Adrenal gland (tissue), 12 donors: ENCODE measurements around the gene MYLK4. TPM values are rescaled to one million over a fixed set of nuclear protein-coding genes. Genes with fewer than 3 reads are reported as not detected.

Source experiments
- DNase-seq, 7 donors: peaks; one replicate each; pipeline ENCODE4 v3.0.0-alpha.2; 2019 to 2020
- H3K27ac ChIP-seq, 5 donors: fragments of 200-600 bp; sonication (generic) in 4 of 5; 1 replicate in 3 of 5; 2 replicates in 2 of 5; pipeline versions ENCODE4 v1.5.1 to v1.8.0; 2016 to 2020; ENCODE audit warnings: mild to moderate bottlenecking in 1 of 5
- H3K27me3 ChIP-seq: fragments of 200-600 bp; 2 replicates; pipeline ENCODE4 v1.8.0; 2021
- H3K36me3 ChIP-seq, 2 donors: fragments of 200-600 bp; replicated peaks in 1 of 2; 1 replicate in 1 of 2; 2 replicates in 1 of 2; pipeline versions ENCODE4 v1.5.1 to v1.8.0; 2018 to 2022
- H3K4me1 ChIP-seq, 2 donors: fragments of 200-600 bp; replicated peaks in 1 of 2; 1 replicate in 1 of 2; 2 replicates in 1 of 2; pipeline versions ENCODE4 v1.5.1 to v1.8.0; 2018 to 2021
- H3K4me3 ChIP-seq, 4 donors: fragments of 200-600 bp; sonication (generic) in 3 of 4; one replicate each; pipeline ENCODE4 v1.5.1; 2016 to 2018
- H3K9me3 ChIP-seq, 3 donors: fragments of 200-600 bp; sonication (generic) in 1 of 3; replicated peaks in 1 of 3; 1 replicate in 2 of 3; 2 replicates in 1 of 3; pipeline versions ENCODE4 v1.5.1 to v1.8.0; 2016 to 2021
- CTCF ChIP-seq, 6 experiments: fragments of 450-650 bp in 4 of 6; fragments of 200-600 bp in 2 of 6; sonication (generic) in 1 of 6; IDR thresholded peaks; 1 replicate in 5 of 6; 2 replicates in 1 of 6; pipeline versions ENCODE4 v1.5.1 to v1.8.0; 2016 to 2021; ENCODE audit warnings: antibody characterized with exemption in 6 of 6, mild to moderate bottlenecking in 2 of 6, moderate library complexity in 1 of 6
- POLR2A ChIP-seq, 2 donors: fragments of 450-650 bp; IDR thresholded peaks; one replicate each; pipeline ENCODE4 v1.6.1; 2017; ENCODE audit warnings: antibody characterized with exemption in 2 of 2, mild to moderate bottlenecking in 2 of 2, moderate library complexity in 1 of 2
- WGBS, 4 donors: extraction: QIAGEN DNeasy Blood & Tissue Kit in 2 of 4; methylation state at CpG; one replicate each; pipeline versions ENCODE4 v1.1.5 to v1.1.7; 2013 to 2017; 5-methylcytosine and 5-hydroxymethylcytosine counted together
- intact Hi-C, 2 donors: fragments of 100-400 bp; cut with DNase I; formaldehyde crosslinking; loops; one replicate each; pipeline versions ENCODE4 v1.14.1 to v1.15.0; 2022 to 2023
- polyA plus RNA-seq, 3 donors: library from polyadenylated mRNA; stranded (reverse); fragments of 200-250 nt in 2 of 3; fragments of 350-450 nt in 1 of 3; fragmentation: Illumina TruSeq in 1 of 3; extraction: RNeasy Lipid Tissue Mini Kit (QIAGEN cat#74804) in 1 of 3; gene quantifications; one replicate each; pipeline ENCODE4 v1.2.3, GENCODE V29; 2013 to 2014
- total RNA-seq, 9 donors: library from RNA; depleted of rRNA in 4 of 9; stranded (reverse); fragments of >200 nt in 4 of 9; fragments of 120-200 nt in 1 of 9; fragmentation: NEBNext Ultra II Directional in 1 of 9; extraction: Animal tissue kit (Norgen Biotek cat#: 25700) in 1 of 9; gene quantifications; one replicate each; pipeline versions ENCODE4 v1.1.0 to v1.2.4, GENCODE V29; 2013 to 2023
- donor health status: healthy with polysubstance abuse.
- donor health status: Bipolar disorder and iron deficiency.
- donor health status: DM: yes; HTN: yes; CAD: no.
- donor health status: DM: no; HTN: no; CAD: no.
- donor health status: DM: no; HTN: no; CAD: no.
- donor health status: DM: yes; HTN: yes; CAD: no.

MYLK4 gene
- total and polyA plus RNA-seq, 12 donors = 0.35 to 0.90 (median 0.68) TPM

GRCh38 chr6:2796861-2797260 lies 46.1 kb upstream of the MYLK4 start:
- Histone ChIP-seq H3K4me3 (no peak overlapping the region), H3K27me3 (no peaks in the 10 kb centered on the region), H3K9me3 (no peaks in the 10 kb centered on the region), H3K27ac (no peak overlapping the region), H3K36me3 (no peaks in the 10 kb centered on the region), H3K4me1 (no peaks in the 10 kb centered on the region)
- WGBS, 4 donors = 65 to 95% (median 71%) methylated on average over 5 to 6 of the region's 6 CpGs
- intact Hi-C loops = no loop called here
- peak in 1 of 7 donors; percentile 10 for DNase-seq
- no peak for TF ChIP-seq CTCF (IDR thresholded peaks at IDR 0.05)
- TF ChIP-seq POLR2A (IDR thresholded peaks at IDR 0.05) = no peak

GRCh38 chr6:2795956-2796355 lies 45.2 kb upstream of the MYLK4 start:
- no peak overlapping the region for H3K27ac ChIP-seq
- no peaks in the 10 kb centered on the region for H3K27me3 ChIP-seq
- no peak overlapping the region for H3K4me3 ChIP-seq
- no peaks in the 10 kb centered on the region for H3K4me1 ChIP-seq
- TF ChIP-seq CTCF (IDR thresholded peaks at IDR 0.05) = no peak
- no peak for TF ChIP-seq POLR2A (IDR thresholded peaks at IDR 0.05)
- no peaks in the 10 kb centered on the region for H3K9me3 ChIP-seq
- intact Hi-C loops = no loop called here
- 83 to 90% (median 86%) methylated on average over 13 to 16 of the region's 16 CpGs for WGBS, 4 donors
- no peaks in the 10 kb centered on the region for H3K36me3 ChIP-seq
- DNase-seq = peak in 1 of 7 donors; percentile 6

- H3K27ac ChIP-seq = no peak overlapping the region
- TF ChIP-seq CTCF (IDR thresholded peaks at IDR 0.05) = no peak
- no peak for TF ChIP-seq POLR2A (IDR thresholded peaks at IDR 0.05)
- H3K36me3 ChIP-seq = no peaks in the 10 kb centered on the region
- H3K4me1 ChIP-seq = no peaks in the 10 kb centered on the region
- no peaks in the 10 kb centered on the region for H3K27me3 ChIP-seq
- DNase-seq = no peak
- intact Hi-C loops = no loop called here
- 73 to 87% (median 80%) methylated on average over 2 of the region's 2 CpGs for WGBS, 4 donors
- H3K4me3 ChIP-seq = no peak overlapping the region
- no peaks in the 10 kb centered on the region for H3K9me3 ChIP-seq
Measured at GRCh38 chr6:2795162-2795561, 44.4 kb upstream of the MYLK4 start.

GRCh38 chr6:2794171-2794730 lies 43.5 kb upstream of the MYLK4 start:
- no peak overlapping the region for H3K27ac ChIP-seq
- WGBS, 4 donors = 49 to 67% (median 62%) methylated on average over 5 of the region's 5 CpGs
- H3K4me3 ChIP-seq = no peak overlapping the region
- TF ChIP-seq POLR2A (IDR thresholded peaks at IDR 0.05) = no peak
- TF ChIP-seq CTCF (IDR thresholded peaks at IDR 0.05) = no peak
- H3K4me1 ChIP-seq = no peaks in the 10 kb centered on the region
- no peaks in the 10 kb centered on the region for H3K36me3 ChIP-seq
- intact Hi-C loops = loop anchor here in 1 of 2 donors (5.0 kb wide), 1 partner anchor 48 kb away; the partner anchor contains the start of gene SERPINB1
- no peaks in the 10 kb centered on the region for H3K9me3 ChIP-seq
- no peaks in the 10 kb centered on the region for H3K27me3 ChIP-seq
- DNase-seq = peak in 2 of 7 donors; percentile 19 to 36
